Activated T-cell treated with anti-CD3 and anti-CD28 coated beads for 1 hour (primary cell): Measurements from ENCODE around the gene CNGA2.
"Not testable (repeated sequence)": the region's sequence is repeated elsewhere in the genome, so short reads cannot be mapped to it uniquely, and the experiment has no call there.

Experiments used
- DNase-seq: peaks from one replicate; pipeline ENCODE4 v3.0.0-alpha.2; 2020; ENCODE audit warnings: low read depth

Gene CNGA2

GRCh38 chrX:151734446-151734845 is at the start of gene CNGA2:
Gene CNGA2 (plus strand): TSS chrX:151734746. CDS start chrX:151738484, 3,738 bp downstream.
- no peak for DNase-seq

DNA sequence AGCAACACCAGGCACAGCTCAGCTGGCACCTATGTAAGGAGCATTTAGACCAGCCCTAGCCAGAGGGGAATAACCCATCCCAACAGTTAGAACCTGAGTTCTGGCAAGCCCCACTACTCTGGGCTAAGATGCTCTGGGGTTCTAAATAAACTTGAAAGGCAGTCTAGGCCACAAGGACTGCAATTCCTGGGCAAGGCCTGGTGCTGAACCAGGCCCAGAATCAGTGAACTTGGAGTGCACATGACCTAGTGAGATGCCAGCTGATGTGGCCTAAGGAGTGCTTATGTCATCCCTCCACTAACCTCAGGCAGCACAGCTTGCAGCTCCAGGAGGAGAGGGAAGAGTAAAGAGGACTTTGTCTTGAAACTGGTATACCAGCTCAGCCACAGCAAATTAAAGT is 46.9 kb upstream of the CNGA2 start:
- no peak for DNase-seq

DNA sequence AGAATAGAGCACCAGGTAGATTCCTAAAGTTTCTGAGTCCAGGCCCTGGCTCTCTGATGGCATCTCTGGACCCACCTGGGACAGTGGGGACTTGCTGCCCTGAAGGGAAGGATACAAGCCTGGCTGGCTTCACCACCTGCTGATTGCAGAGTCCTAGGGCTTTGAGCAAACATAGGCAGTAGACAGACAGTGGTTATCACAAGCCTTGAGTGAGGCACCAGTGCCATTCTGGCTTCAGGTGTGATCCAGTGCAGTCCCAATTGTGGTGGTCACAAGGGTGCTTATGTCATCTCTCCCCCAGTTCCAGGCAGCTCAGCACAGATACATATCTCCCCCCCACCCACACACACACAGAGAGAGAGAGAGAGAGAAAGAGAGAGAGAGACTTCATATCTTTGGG is 45.9 kb upstream of the CNGA2 start:
- DNase-seq: no peak

DNA sequence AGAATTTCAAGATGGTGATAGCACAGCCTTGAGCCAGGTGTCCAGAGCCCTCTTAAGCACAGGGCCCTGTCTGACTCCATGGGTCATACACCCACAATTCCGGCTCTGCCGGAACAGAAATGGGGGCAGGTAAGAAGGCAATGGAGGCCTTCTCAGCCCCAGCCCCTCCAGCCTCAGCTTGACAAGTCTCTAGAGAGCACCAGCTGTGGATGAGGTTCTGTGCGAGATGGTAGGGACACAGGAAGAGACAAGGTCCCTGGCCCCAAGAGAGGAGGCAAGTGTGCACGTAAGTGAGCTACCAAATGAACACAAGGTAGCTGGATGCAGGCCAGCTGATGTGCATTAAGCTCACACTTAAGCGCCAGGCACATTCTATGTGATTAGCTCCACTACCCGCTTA is 41.7 kb upstream of the CNGA2 start:
- DNase-seq: no peak

DNA sequence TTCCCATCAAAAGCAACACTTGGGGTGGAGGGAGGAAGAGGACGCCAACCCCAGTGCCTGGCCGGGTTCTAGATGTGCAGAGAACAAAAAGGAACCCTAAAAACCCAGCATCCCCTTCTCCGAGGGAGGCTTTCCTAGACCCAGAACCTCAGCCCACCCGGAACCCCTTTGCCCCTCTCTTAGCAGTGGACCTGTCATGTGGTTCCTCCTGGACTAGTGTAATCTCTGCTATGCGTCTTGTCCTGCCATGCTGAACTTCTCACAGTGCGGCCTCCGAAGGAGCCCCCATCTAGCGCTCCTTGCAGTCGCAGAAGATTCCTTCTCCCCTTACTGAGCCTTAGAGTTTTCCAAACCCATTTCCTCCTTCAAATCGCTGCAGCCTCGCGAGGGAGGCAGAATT is 40.4 kb upstream of the CNGA2 start:
- DNase-seq: no peak

GRCh38 chrX:151694661-151695582 is 39.6 kb upstream of the CNGA2 start, which contains the start of gene PRRG3:
Gene PRRG3 (plus strand): TSS chrX:151695458. CDS start chrX:151698815, 3,357 bp downstream.
- DNase-seq: no peak

DNA sequence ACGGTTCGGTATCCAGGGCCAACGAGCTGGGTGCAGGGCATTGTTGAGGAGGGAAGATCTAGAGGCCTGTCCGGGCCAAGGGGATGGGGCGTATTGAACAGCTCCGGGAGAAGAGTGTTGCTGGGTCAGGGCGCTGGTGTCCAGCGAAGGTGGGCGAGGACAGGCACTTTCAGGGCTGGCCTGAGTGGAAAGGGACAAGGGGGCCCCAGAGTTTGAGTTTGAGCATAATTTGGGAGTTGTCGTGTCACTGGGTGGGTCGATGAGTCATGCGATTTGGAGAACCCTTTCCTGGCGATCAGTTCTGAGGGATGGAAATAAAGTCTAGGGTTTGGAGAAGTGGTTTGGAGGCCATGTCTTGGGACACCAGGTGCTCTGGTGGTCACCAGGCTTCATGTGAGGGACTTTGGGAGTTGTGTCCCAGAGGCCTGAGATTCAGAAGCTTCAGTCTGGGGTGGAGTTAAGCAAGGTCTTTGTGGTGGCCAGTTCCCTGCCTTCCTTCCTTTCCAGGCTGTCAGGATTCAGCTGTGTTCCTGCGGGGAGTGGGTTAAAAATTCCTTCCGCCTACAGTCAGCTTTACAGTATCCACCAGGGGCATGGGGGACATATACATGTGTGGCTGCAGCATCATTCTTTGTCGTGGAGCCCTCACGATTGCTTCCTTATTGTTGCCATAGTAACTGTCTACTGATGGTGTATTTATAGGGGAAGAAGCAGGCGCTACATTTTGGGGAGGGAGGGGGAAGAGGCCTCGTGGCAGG is 38.8 kb upstream of the CNGA2 start:
- DNase-seq: no peak

DNA sequence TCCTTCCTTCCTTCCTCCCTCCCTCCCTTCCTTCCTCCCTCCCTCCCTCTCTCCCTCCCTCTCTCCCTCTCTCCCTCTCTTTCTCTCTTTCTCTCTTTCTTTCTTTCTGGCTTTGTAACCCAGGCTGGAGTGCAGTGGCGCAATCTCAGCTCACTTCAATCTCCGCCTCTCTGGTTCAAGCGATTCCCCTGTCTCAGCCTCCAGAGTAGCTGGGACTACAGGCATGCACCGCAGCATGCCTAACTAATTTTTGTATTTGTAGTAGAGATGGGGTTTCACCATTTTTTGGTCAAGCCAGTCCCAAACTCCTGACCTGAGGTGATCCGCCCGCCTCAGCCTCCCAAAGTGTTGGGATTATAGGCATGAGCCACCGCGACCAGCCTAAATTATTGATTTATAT is 37.5 kb upstream of the CNGA2 start:
- not testable (repeated sequence) for DNase-seq

- no peak for DNase-seq
These were observed 37.0 kb upstream of the CNGA2 start for GRCh38 chrX:151697522-151697921.

- DNase-seq: no peak
These were observed 36.1 kb upstream of the CNGA2 start for GRCh38 chrX:151698485-151698884.

GRCh38 chrX:151699746-151700145 is 34.8 kb upstream of the CNGA2 start:
- DNase-seq: no peak

DNA sequence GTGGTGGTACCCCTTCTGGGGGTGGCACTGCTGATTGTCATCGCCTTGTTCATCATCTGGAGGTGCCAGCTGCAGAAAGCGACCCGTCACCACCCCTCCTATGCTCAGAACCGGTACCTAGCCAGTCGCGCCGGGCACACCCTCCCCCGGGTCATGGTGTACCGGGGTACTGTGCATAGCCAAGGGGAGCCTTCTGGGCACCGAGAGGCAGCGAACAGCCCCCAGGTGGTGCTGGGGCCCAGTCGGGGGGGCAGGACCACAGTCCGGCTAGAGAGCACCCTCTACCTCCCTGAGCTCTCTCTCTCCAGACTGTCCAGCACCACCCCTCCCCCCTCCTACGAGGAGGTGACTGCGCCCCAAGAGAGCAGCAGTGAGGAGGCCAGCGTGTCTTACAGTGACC is 34.0 kb upstream of the CNGA2 start:
- DNase-seq: no peak

- no peak for DNase-seq
These were observed 33.5 kb upstream of the CNGA2 start for GRCh38 chrX:151701071-151701470.

DNA sequence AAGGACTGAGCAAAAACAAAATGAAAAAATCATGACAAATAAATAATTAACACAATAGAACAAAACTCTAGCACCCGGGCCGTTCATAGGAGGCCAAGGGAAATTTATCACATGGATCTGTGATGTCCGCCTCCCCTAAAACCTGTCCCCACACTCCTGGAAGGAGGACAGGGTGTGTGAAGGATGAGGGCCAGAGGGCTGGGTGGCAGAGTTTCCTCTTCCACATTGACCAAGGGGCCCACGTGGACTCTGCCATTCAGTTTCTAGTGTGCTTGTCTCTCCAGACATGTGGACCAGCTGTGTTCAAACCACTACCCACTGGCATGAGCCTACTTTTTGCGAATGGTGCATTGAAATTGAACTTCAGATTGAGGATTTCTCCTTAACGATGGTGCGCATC is 33.0 kb upstream of the CNGA2 start:
- no peak for DNase-seq

- no peak for DNase-seq
These were observed 32.4 kb upstream of the CNGA2 start for GRCh38 chrX:151702026-151702714.

DNA sequence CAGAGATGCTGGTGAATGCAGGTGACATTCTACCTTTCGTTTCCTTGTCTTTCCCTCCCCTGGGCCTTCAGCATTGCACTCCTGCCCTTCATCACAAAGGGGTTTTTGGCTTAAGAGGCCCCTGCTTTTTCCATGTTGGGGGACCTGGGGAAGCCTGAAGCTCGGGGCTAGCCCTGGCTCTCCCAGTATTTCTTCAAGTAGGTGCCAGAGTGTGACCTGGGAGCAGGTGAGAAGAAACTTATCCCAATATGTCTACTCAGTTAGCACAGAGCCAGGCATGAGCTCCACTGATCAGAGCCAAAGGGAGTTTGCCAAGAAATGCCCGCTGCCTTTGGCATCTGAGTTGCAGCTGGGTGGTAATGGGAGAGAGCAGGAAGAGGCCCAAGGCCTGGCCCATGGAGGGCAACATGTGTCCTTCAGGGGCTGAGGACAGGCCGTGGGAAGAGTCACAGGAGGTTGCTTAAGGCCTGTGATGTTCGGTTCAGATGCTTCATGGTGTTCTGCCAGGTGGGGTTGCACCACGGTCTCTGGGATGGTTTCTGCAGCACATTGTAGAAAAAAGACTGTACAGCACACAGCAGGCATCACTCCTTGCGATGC is 31.7 kb upstream of the CNGA2 start:
- no peak for DNase-seq

- DNase-seq: no peak
These were observed 31.1 kb upstream of the CNGA2 start for GRCh38 chrX:151703487-151703886.

DNA sequence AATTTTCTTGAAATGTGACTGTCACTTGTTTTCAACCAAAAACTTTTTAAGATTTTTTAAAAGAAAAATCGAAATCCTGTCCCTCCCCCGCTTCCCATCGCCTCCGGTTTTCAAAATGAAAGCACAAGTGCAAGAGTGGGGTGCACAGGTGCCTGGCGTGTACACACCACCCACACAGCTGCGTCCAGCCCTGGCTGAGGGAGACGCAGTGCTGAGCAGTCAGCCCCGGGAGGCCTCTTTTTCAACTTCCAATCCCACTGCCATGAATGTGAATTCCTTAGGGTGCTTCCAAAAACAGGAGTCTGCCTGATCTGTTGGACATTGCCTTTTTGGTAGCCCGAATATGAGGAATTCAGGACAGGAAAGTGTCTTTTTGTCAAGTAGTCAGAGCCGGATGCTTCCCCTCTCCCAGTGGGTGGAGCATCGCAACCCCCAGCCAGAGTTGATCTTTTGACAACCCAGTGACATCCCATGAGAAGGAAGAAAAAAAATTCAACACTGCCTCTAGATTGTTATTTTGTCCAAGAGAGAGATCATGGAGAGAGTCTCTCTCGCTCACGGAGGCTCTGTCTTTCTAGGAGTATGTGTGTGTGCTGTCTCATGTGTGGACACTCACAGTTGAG is 30.4 kb upstream of the CNGA2 start:
- DNase-seq: no peak

DNA sequence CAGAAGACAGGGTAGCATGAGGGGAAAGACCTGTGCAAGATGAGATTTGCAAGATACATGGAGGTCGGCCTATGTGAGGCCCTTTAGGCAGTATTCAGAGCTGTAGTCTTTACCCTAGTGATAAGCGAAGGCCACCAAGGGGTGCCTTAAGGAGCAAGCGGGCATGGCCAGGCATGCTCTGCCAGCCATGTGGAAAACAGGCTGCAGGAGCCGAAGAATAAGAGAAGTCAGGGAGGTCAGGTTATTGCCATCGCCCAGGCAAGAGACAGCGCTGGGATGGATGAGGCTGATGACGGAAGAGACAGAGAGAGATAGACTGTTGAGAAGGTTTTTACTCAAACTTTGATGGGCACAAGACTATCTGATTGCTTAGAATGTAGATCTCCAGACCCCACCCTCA is 25.7 kb upstream of the CNGA2 start:
- no peak for DNase-seq

DNA sequence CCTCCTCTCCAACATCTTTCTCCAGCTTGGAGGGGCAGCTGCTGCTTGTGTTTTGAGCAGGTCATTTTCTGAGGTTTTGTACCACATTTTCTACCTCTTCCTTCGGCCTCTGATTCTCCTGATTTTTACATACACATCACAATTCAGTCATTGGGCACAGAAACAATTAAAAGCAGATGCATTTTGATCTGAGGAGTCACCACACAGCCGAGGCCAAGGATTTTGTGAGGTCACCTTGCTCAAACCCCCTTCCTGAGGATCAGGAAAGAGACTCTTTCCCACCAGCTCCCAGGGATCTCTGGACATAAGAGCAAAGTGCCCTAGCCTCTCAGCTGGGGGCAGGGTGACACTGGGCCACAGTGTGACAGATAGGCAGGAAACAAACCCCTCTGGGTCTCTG is 24.1 kb upstream of the CNGA2 start:
- DNase-seq: no peak

DNA sequence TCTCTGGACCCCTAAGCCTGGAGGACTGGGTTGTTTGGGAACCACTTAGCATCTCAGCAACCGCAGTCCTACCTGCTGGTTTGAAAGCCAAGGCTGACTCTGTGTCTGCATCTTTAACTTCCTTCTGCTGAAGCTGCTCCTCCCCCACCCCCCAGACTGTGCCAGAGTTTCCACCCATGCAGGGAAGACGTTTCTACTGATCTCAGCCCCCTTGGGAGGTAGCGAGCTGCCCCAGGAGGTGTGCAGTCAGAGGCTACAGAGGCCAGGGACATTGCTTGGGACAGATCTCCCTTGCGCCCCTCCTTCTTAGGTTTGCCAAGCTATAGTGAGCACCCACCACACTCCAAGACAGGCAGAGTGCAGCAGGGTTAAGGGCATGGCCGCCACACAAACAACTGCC is 23.4 kb upstream of the CNGA2 start:
- DNase-seq: no peak

GRCh38 chrX:151711787-151712186 is 22.8 kb upstream of the CNGA2 start:
- no peak for DNase-seq
